ENCODE data around the gene CYTL1.

DNA sequence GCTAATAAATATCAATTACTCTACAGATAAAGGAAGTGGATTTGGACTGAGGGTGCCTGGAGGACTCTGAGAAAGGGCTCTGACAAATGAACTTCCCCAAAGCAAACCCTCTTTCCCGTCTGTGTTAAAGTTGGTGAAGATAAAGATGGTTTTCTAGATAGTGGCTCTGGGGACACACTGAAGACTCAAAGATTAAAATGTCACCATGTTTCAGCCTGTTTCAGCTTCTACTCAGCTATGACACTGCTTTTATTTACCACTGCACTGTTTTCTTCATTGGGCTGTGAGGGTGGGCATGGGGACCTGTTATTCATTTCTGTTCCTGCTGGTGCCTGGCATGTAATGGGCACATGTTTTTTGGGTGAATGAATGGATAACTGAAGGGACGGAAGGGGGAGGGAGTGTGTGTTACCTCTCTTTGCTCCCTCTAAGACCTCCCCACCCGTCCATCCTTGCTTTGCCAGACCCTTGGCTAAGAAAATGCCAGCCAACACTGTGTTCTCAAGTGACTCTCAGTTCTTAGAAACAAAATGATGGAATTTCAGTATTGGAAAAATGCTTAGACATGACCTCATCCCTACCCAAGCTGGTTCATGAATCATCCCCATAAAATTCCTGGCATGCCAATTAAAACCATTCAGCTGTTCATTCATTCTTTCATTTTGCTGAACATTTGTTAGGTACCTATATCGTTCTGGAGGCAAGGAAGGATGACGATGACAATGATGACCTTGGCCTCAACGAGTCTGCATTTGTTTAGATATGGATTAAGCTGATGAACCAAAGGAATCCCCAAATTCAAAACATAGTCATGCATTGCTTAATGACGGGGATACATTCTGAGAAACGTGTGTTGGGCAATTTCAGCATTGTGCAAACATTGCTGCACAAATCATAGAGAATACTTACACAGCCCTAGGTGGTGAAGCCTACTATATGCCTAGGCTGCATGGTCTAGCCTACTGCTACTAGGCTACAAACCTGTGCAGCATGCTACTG, 18.6 kb upstream of the CYTL1 start:
- no peak for TF ChIP-seq EZH2 (IDR thresholded peaks at IDR 0.05; ENCODE audit: low read length)
- TF ChIP-seq, protein P1, sequence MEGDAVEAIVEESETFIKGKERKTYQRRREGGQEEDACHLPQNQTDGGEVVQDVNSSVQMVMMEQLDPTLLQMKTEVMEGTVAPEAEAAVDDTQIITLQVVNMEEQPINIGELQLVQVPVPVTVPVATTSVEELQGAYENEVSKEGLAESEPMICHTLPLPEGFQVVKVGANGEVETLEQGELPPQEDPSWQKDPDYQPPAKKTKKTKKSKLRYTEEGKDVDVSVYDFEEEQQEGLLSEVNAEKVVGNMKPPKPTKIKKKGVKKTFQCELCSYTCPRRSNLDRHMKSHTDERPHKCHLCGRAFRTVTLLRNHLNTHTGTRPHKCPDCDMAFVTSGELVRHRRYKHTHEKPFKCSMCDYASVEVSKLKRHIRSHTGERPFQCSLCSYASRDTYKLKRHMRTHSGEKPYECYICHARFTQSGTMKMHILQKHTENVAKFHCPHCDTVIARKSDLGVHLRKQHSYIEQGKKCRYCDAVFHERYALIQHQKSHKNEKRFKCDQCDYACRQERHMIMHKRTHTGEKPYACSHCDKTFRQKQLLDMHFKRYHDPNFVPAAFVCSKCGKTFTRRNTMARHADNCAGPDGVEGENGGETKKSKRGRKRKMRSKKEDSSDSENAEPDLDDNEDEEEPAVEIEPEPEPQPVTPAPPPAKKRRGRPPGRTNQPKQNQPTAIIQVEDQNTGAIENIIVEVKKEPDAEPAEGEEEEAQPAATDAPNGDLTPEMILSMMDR (optimal IDR thresholded peaks at IDR 0.05 in 1 of 3, IDR thresholded peaks at IDR 0.05 in 1 of 3, conservative IDR thresholded peaks at IDR 0.05 in 1 of 3; ENCODE audit: extremely low read depth in 1 of 3, insufficient read depth in 2 of 3, low read length in 3 of 3) = no peak
